ENCODE results near the gene ALS2.
"Not testable (repeated sequence)": the region's sequence is repeated elsewhere in the genome, so short reads cannot be mapped to it uniquely, and the experiment has no call there.

ALS2 gene

GRCh38 chr2:201793631-201794030, 12.9 kb upstream of the ALS2 start:
- DNase-seq: no peak

- DNase-seq: no peak
Measured at GRCh38 chr2:201790989-201791388, 10.3 kb upstream of the ALS2 start.

GRCh38 chr2:201790291-201790690, 9.6 kb upstream of the ALS2 start:
- no peak for DNase-seq

- DNase-seq: no peak
Measured at GRCh38 chr2:201789395-201789794, 8.7 kb upstream of the ALS2 start.

GRCh38 chr2:201788371-201788770, 7.6 kb upstream of the ALS2 start:
- no peak for DNase-seq

- DNase-seq: no peak
Measured at GRCh38 chr2:201786471-201786870, 5.7 kb upstream of the ALS2 start.

- no peak for DNase-seq
Measured at GRCh38 chr2:201785135-201785534, 4.4 kb upstream of the ALS2 start.

- DNase-seq: no peak
Measured at GRCh38 chr2:201784563-201784962, 3.8 kb upstream of the ALS2 start.

- DNase-seq: peak in 1 of 2 experiments; percentile 8
Measured at GRCh38 chr2:201781557-201782051, 871 bp upstream of the ALS2 start.

GRCh38 chr2:201779901-201780673, 646 bp downstream of the ALS2 start:
- DNase-seq: no peak

GRCh38 chr2:201777869-201778268, 2.9 kb downstream of the ALS2 start:
- DNase-seq: no peak

GRCh38 chr2:201777043-201777442, 3.7 kb downstream of the ALS2 start:
- no peak for DNase-seq

- no peak for DNase-seq
Measured at GRCh38 chr2:201775326-201775725, 5.4 kb downstream of the ALS2 start.

- no peak for DNase-seq
Measured at GRCh38 chr2:201774546-201774945, 6.2 kb downstream of the ALS2 start.

GRCh38 chr2:201773990-201774389, 6.7 kb downstream of the ALS2 start:
- no peak for DNase-seq

- no peak for DNase-seq
Measured at GRCh38 chr2:201769666-201770373, 10.9 kb downstream of the ALS2 start.

- no peak for DNase-seq
Measured at GRCh38 chr2:201768918-201769317, 11.8 kb downstream of the ALS2 start.

- DNase-seq: no peak
Measured at GRCh38 chr2:201765799-201766198, 14.9 kb downstream of the ALS2 start.

GRCh38 chr2:201764469-201764868, 16.3 kb downstream of the ALS2 start:
- DNase-seq: not testable (repeated sequence)

GRCh38 chr2:201761101-201761500, 19.6 kb downstream of the ALS2 start:
- DNase-seq: no peak

GRCh38 chr2:201759567-201759966, 21.2 kb downstream of the ALS2 start:
- no peak for DNase-seq

GRCh38 chr2:201758873-201759272, 21.9 kb downstream of the ALS2 start:
- no peak for DNase-seq

GRCh38 chr2:201758234-201758633, 22.5 kb downstream of the ALS2 start:
- DNase-seq: no peak

- no peak for DNase-seq
Measured at GRCh38 chr2:201754717-201755415, 25.9 kb downstream of the ALS2 start.

All from stimulated activated CD4-positive, alpha-beta T cell treated with anti-CD3 and anti-CD28 coated beads, Interleukin-4, amount 100 ng/mL, for 4 hours (primary cell).